ENCODE measurements around the gene CYP4F22.
"Not testable (repeated sequence)": the region's sequence is repeated elsewhere in the genome, so short reads cannot be mapped to it uniquely, and the experiment has no call there.

Gene CYP4F22

DNA sequence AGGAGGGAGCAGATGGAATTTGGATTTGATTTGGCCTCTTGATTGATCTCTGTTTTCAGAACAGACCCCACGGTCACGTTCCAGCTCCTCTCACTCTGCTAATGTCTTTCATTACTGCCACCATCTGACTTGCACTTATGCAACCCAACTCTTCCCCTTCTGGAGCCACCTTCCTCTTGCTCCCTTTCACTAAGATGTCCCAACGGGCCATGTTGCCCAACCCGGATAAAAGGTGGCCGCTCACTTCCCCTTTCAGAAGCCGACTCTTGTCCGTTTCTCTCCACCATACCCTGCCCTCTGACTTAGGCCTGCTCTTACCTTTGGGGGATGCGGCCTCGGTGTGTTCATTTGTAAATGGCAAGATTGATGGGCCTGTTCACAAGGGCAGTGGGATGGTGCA lies 79.3 kb downstream of the CYP4F22 start:
- Histone ChIP-seq H3K56ac (ENCODE audit: low read length) (no peak overlapping the region), H3K18ac (ENCODE audit: low read length) (no peak overlapping the region), H3K36me3 (ENCODE audit: control insufficient read depth, insufficient read depth, low read length) (no peaks in the 10 kb centered on the region), H4K5ac (ENCODE audit: low read length) (no peak overlapping the region), H2AK5ac (ENCODE audit: low read length) (no peak overlapping the region), H3K79me2 (ENCODE audit: control insufficient read depth, insufficient read depth, low read length) (no peaks in the 10 kb centered on the region), H2BK15ac (replicated peaks; ENCODE audit: low read depth) (no peak overlapping the region), H3K4ac (ENCODE audit: low read depth, low read length) (no peak overlapping the region), H3K4me1 (ENCODE audit: control insufficient read depth, low read depth, low read length) (no peaks in the 10 kb centered on the region), H3K9ac (ENCODE audit: low read length) (no peak overlapping the region), H4K8ac (ENCODE audit: low read depth, low read length) (no peak overlapping the region), H3K23ac (ENCODE audit: low read length) (no peak overlapping the region), H3K27me3 (ENCODE audit: insufficient read depth, low read length, poor library complexity) (no peaks in the 10 kb centered on the region), H2BK120ac (ENCODE audit: low read depth, low read length) (no peak overlapping the region), H3K4me3 (ENCODE audit: low read length) (no peak overlapping the region), H3K4me2 (ENCODE audit: low read length) (no peak overlapping the region), H2BK5ac (ENCODE audit: low read length) (no peak overlapping the region), H3K79me1 (ENCODE audit: low read length) (no peaks in the 10 kb centered on the region), H3K27ac (ENCODE audit: low read depth, low read length) (no peak overlapping the region)
- WGBS (ENCODE audit: extremely low coverage, insufficient coverage, low lambda C conversion rate): no CpG with 5 or more reads among the region's 9 CpGs
- DNase-seq: no peak

DNA sequence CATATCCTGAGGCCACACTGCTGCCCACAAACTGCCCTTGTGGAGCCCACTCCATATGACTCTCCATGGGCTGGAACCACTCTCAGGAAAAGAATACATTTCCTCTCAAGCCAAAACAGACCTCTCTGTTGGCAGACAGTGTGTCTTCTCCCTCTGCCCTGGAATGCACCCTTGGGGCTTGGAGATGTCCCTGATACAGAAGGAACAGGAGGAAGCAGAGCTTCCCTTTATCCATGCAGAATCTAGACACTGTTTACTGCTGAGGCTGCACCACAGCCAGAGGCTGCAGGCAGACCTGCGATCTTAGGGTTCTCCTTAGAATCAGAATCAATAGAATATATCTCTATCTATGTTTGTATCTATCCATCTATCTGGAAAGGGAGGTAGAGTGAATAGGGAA lies 79.9 kb downstream of the CYP4F22 start:
- H3K79me1 ChIP-seq (ENCODE audit: low read length): no peaks in the 10 kb centered on the region
- H3K18ac ChIP-seq (ENCODE audit: low read length): no peak overlapping the region
- H3K4ac ChIP-seq (ENCODE audit: low read depth, low read length): no peak overlapping the region
- H3K56ac ChIP-seq (ENCODE audit: low read length): no peak overlapping the region
- H2AK5ac ChIP-seq (ENCODE audit: low read length): no peak overlapping the region
- no peak overlapping the region for H2BK5ac ChIP-seq (ENCODE audit: low read length)
- no peaks in the 10 kb centered on the region for H3K27me3 ChIP-seq (ENCODE audit: insufficient read depth, low read length, poor library complexity)
- WGBS (ENCODE audit: extremely low coverage, insufficient coverage, low lambda C conversion rate): no CpG with 5 or more reads among the region's 1 CpG
- H4K5ac ChIP-seq (ENCODE audit: low read length): no peak overlapping the region
- H3K23ac ChIP-seq (ENCODE audit: low read length): no peak overlapping the region
- H3K4me2 ChIP-seq (ENCODE audit: low read length): no peak overlapping the region
- no peak overlapping the region for H2BK120ac ChIP-seq (ENCODE audit: low read depth, low read length)
- no peak overlapping the region for H3K27ac ChIP-seq (ENCODE audit: low read depth, low read length)
- no peaks in the 10 kb centered on the region for H3K4me1 ChIP-seq (ENCODE audit: control insufficient read depth, low read depth, low read length)
- H3K9ac ChIP-seq (ENCODE audit: low read length): no peak overlapping the region
- DNase-seq: no peak
- H2BK15ac ChIP-seq (replicated peaks; ENCODE audit: low read depth): no peak overlapping the region
- H4K8ac ChIP-seq (ENCODE audit: low read depth, low read length): no peak overlapping the region
- H3K79me2 ChIP-seq (ENCODE audit: control insufficient read depth, insufficient read depth, low read length): no peaks in the 10 kb centered on the region
- no peaks in the 10 kb centered on the region for H3K36me3 ChIP-seq (ENCODE audit: control insufficient read depth, insufficient read depth, low read length)
- no peak overlapping the region for H3K4me3 ChIP-seq (ENCODE audit: low read length)

DNA sequence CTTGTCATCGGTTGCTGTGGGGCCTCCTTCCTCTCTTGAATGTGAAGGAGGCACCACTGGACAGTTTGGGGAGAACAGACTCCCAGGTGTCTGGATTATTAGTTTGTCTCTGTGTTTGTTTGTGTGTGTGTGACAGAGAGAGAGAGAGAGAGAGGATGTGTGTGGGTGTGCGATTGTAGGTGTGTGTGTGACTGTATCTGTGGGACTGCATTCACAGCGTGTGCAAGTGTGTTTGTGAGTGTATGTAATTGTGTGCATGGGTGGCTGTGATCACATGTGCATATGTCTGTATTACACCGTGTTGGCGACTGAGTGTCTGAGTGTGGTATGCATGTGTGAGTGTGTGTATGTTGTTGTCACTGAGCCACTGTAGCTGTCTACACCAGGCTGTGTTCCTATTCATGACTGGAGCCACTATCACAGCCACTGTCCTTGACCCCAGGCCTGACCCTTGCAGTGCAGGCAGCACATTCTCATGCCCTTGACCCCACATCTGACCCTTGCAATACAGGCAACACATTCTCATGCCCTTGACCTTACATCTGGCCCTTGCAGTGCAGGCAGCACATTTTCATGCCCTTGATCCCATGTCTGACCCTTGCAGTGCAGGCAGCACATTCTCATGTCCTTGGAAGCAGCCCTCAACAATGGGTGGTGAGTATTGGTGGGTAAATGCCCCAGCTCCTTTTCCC lies 81.6 kb downstream of the CYP4F22 start:
- no peaks in the 10 kb centered on the region for H3K4me1 ChIP-seq (ENCODE audit: control insufficient read depth, low read depth, low read length)
- no peaks in the 10 kb centered on the region for H3K79me1 ChIP-seq (ENCODE audit: low read length)
- no peak overlapping the region for H4K8ac ChIP-seq (ENCODE audit: low read depth, low read length)
- H3K56ac ChIP-seq (ENCODE audit: low read length): no peak overlapping the region
- H3K9ac ChIP-seq (ENCODE audit: low read length): no peak overlapping the region
- H2BK120ac ChIP-seq (ENCODE audit: low read depth, low read length): no peak overlapping the region
- H2BK15ac ChIP-seq (replicated peaks; ENCODE audit: low read depth): no peak overlapping the region
- H3K27me3 ChIP-seq (ENCODE audit: insufficient read depth, low read length, poor library complexity): no peaks in the 10 kb centered on the region
- no peak overlapping the region for H3K4ac ChIP-seq (ENCODE audit: low read depth, low read length)
- no CpG with 5 or more reads among the region's 5 CpGs for WGBS (ENCODE audit: extremely low coverage, insufficient coverage, low lambda C conversion rate)
- no peaks in the 10 kb centered on the region for H3K79me2 ChIP-seq (ENCODE audit: control insufficient read depth, insufficient read depth, low read length)
- H3K27ac ChIP-seq (ENCODE audit: low read depth, low read length): no peak overlapping the region
- no peak overlapping the region for H3K18ac ChIP-seq (ENCODE audit: low read length)
- H3K4me2 ChIP-seq (ENCODE audit: low read length): no peak overlapping the region
- no peak overlapping the region for H4K5ac ChIP-seq (ENCODE audit: low read length)
- DNase-seq: no peak
- no peak overlapping the region for H2AK5ac ChIP-seq (ENCODE audit: low read length)
- H3K23ac ChIP-seq (ENCODE audit: low read length): no peak overlapping the region
- no peak overlapping the region for H3K4me3 ChIP-seq (ENCODE audit: low read length)
- H3K36me3 ChIP-seq (ENCODE audit: control insufficient read depth, insufficient read depth, low read length): no peaks in the 10 kb centered on the region
- no peak overlapping the region for H2BK5ac ChIP-seq (ENCODE audit: low read length)

DNA sequence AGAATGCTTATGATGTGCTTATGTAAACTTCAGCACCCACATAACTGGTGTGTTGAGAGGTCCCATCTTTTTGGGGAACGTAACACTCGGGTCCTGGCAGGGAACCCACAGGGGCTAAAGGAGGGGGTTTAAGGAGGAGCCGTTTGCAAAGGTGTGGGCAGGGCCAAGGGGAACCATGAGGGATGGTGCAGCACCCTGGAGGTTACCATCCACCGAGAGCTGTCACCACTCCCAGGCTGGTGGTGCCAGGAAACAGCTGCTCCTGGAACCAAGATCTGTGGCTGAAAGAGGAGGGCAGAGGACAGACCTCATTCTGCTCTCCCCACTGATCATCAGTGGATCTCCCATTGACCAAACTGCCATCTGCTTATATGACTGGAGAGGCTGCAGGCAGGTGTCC lies 83.5 kb downstream of the CYP4F22 start:
- no peak overlapping the region for H3K4ac ChIP-seq (ENCODE audit: low read depth, low read length)
- no peak overlapping the region for H3K9ac ChIP-seq (ENCODE audit: low read length)
- no peaks in the 10 kb centered on the region for H3K4me1 ChIP-seq (ENCODE audit: control insufficient read depth, low read depth, low read length)
- H3K79me2 ChIP-seq (ENCODE audit: control insufficient read depth, insufficient read depth, low read length): no peaks in the 10 kb centered on the region
- H3K79me1 ChIP-seq (ENCODE audit: low read length): no peaks in the 10 kb centered on the region
- H2AK5ac ChIP-seq (ENCODE audit: low read length): no peak overlapping the region
- no peak overlapping the region for H4K8ac ChIP-seq (ENCODE audit: low read depth, low read length)
- H3K23ac ChIP-seq (ENCODE audit: low read length): no peak overlapping the region
- no peak overlapping the region for H3K27ac ChIP-seq (ENCODE audit: low read depth, low read length)
- H3K27me3 ChIP-seq (ENCODE audit: insufficient read depth, low read length, poor library complexity): no peaks in the 10 kb centered on the region
- H2BK15ac ChIP-seq (replicated peaks; ENCODE audit: low read depth): no peak overlapping the region
- no peak overlapping the region for H2BK120ac ChIP-seq (ENCODE audit: low read depth, low read length)
- no CpG with 5 or more reads among the region's 4 CpGs for WGBS (ENCODE audit: extremely low coverage, insufficient coverage, low lambda C conversion rate)
- no peak overlapping the region for H3K4me2 ChIP-seq (ENCODE audit: low read length)
- no peak overlapping the region for H3K56ac ChIP-seq (ENCODE audit: low read length)
- H2BK5ac ChIP-seq (ENCODE audit: low read length): no peak overlapping the region
- H3K18ac ChIP-seq (ENCODE audit: low read length): no peak overlapping the region
- H4K5ac ChIP-seq (ENCODE audit: low read length): no peak overlapping the region
- no peak overlapping the region for H3K4me3 ChIP-seq (ENCODE audit: low read length)
- no peaks in the 10 kb centered on the region for H3K36me3 ChIP-seq (ENCODE audit: control insufficient read depth, insufficient read depth, low read length)
- DNase-seq: no peak

DNA sequence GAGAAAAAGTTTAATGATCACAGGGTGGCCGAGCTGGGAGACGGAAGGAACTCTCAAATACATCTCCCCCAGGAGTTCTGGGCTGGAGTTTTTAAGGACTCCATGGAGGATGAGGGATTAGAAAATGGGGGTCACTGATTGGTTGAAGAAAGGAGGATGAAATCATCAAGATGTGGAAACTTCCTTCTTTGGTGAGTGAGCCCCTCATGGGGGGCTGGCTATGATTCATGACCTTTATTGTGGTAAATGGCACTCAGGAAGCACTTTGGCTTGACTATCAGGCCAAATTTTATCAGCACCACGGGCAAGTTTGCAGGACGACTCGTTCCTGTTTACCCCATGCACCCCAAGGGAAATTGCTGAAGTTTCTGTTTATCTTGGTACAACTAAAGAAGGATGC lies 84.2 kb downstream of the CYP4F22 start:
- not testable (repeated sequence) for H3K4me1 ChIP-seq (ENCODE audit: control insufficient read depth, low read depth, low read length); H3K23ac ChIP-seq (ENCODE audit: low read length); DNase-seq; H3K79me1 ChIP-seq (ENCODE audit: low read length); H3K36me3 ChIP-seq (ENCODE audit: control insufficient read depth, insufficient read depth, low read length); H3K27me3 ChIP-seq (ENCODE audit: insufficient read depth, low read length, poor library complexity); H3K9ac ChIP-seq (ENCODE audit: low read length); H3K4ac ChIP-seq (ENCODE audit: low read depth, low read length); H2BK15ac ChIP-seq (replicated peaks; ENCODE audit: low read depth); H2BK5ac ChIP-seq (ENCODE audit: low read length); H3K56ac ChIP-seq (ENCODE audit: low read length); H3K4me3 ChIP-seq (ENCODE audit: low read length); H3K4me2 ChIP-seq (ENCODE audit: low read length); H3K27ac ChIP-seq (ENCODE audit: low read depth, low read length); H2BK120ac ChIP-seq (ENCODE audit: low read depth, low read length); H4K5ac ChIP-seq (ENCODE audit: low read length); H2AK5ac ChIP-seq (ENCODE audit: low read length); H4K8ac ChIP-seq (ENCODE audit: low read depth, low read length); H3K79me2 ChIP-seq (ENCODE audit: control insufficient read depth, insufficient read depth, low read length); H3K18ac ChIP-seq (ENCODE audit: low read length)
- WGBS (ENCODE audit: extremely low coverage, insufficient coverage, low lambda C conversion rate): no CpG with 5 or more reads among the region's 5 CpGs

DNA sequence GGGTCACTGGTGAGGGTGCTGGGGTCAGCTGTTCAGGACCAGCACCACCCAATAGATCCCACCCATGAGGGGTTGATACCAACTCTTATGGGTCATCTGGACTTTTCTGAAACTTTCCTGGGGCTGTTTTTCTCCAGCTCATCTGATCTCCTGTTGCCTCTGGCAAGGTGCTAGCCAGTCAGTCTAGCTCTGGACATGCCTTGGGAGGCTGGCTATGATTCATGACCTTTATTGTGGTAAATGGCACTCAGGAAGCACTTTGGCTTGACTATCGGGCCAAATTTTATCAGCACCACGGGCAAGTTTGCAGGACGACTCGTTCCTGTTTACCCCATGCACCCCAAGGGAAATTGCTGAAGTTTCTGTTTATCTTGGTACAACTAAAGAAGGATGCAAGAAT lies 85.4 kb downstream of the CYP4F22 start:
- not testable (repeated sequence) for H2AK5ac ChIP-seq (ENCODE audit: low read length); H3K4me3 ChIP-seq (ENCODE audit: low read length); H3K23ac ChIP-seq (ENCODE audit: low read length); DNase-seq; H3K18ac ChIP-seq (ENCODE audit: low read length); H3K79me1 ChIP-seq (ENCODE audit: low read length); H2BK5ac ChIP-seq (ENCODE audit: low read length); H3K79me2 ChIP-seq (ENCODE audit: control insufficient read depth, insufficient read depth, low read length); H3K27ac ChIP-seq (ENCODE audit: low read depth, low read length); H3K27me3 ChIP-seq (ENCODE audit: insufficient read depth, low read length, poor library complexity); H3K9ac ChIP-seq (ENCODE audit: low read length); H3K4me2 ChIP-seq (ENCODE audit: low read length); H3K36me3 ChIP-seq (ENCODE audit: control insufficient read depth, insufficient read depth, low read length); H4K8ac ChIP-seq (ENCODE audit: low read depth, low read length); H3K4ac ChIP-seq (ENCODE audit: low read depth, low read length); H4K5ac ChIP-seq (ENCODE audit: low read length); H2BK120ac ChIP-seq (ENCODE audit: low read depth, low read length); H2BK15ac ChIP-seq (replicated peaks; ENCODE audit: low read depth); H3K56ac ChIP-seq (ENCODE audit: low read length); H3K4me1 ChIP-seq (ENCODE audit: control insufficient read depth, low read depth, low read length)
- no CpG with 5 or more reads among the region's 4 CpGs for WGBS (ENCODE audit: extremely low coverage, insufficient coverage, low lambda C conversion rate)
